Tibial nerve (tissue), 3 donors: ENCODE results near the gene MARK4.

Experiments used
- CTCF ChIP-seq, 5 experiments: fragments of 200-600 bp in 3 of 5; fragments of 450-650 bp in 2 of 5; sonication (generic) in 3 of 5; IDR thresholded peaks; one replicate each; pipeline ENCODE4 v1.5.1; 2016 to 2019; ENCODE audit warnings: antibody characterized with exemption in 5 of 5, mild to moderate bottlenecking in 3 of 5, moderate library complexity in 2 of 5
- POLR2A ChIP-seq, 2 donors: fragments of 450-650 bp; IDR thresholded peaks; one replicate each; pipeline ENCODE4 v1.6.1; 2017; ENCODE audit warnings: antibody characterized with exemption in 2 of 2, mild to moderate bottlenecking in 2 of 2, moderate library complexity in 2 of 2

GRCh38 chr19:45231891-45232290, 19.2 kb upstream of the MARK4 start:
- no peak for TF ChIP-seq CTCF (IDR thresholded peaks at IDR 0.05)
- no peak for TF ChIP-seq POLR2A (IDR thresholded peaks at IDR 0.05)
